HepG2 (cell line): ENCODE data around the gene RPS6KA3. TPM values are rescaled to one million over a fixed set of nuclear protein-coding genes. Genes with fewer than 3 reads are reported as not detected.
A peak's percentile ranks its signal among the peaks of the same experiment; 100 is the strongest.

ENCODE experiments used
- ATF1 ChIP-seq: IDR thresholded peaks from 2 replicates; pipeline ENCODE4 v1.6.1; 2016; ENCODE audit warnings: mild to moderate bottlenecking, control low read depth
- CENPT ChIP-seq: sonication (generic); formaldehyde crosslinking; IDR thresholded peaks from 2 replicates; pipeline ENCODE4 v1.8.0; 2022; ENCODE audit warnings: low read depth, mild to moderate bottlenecking, moderate library complexity, missing genetic modification reagents
- HNF4G ChIP-seq, 2 experiments: sonication (generic) in 1 of 2; formaldehyde crosslinking in 1 of 2; IDR thresholded peaks; 2 replicates each; pipeline versions ENCODE4 v1.4.0 to v1.6.1; 2011 to 2020; ENCODE audit warnings: borderline replicate concordance in 2 of 2, low read depth in 2 of 2, mild to moderate bottlenecking in 2 of 2, low read length in 1 of 2, missing genetic modification reagents in 1 of 2, moderate library complexity in 1 of 2
- HOXA3 ChIP-seq: sonication (generic); formaldehyde crosslinking; IDR thresholded peaks from 2 replicates; pipeline ENCODE4 v1.5.0; 2020; ENCODE audit warnings: missing genetic modification reagents
- KDM4B ChIP-seq: sonication (generic); formaldehyde crosslinking; IDR thresholded peaks from 2 replicates; pipeline ENCODE4 v1.4.0; 2020; ENCODE audit warnings: missing genetic modification reagents
- MBD4 ChIP-seq: IDR thresholded peaks from 2 replicates; pipeline ENCODE4 v1.6.1; 2012; ENCODE audit warnings: low read length, inconsistent platforms, borderline replicate concordance
- MTA1 ChIP-seq: sonication (generic); formaldehyde crosslinking; IDR thresholded peaks from 2 replicates; pipeline ENCODE4 v1.4.0; 2020; ENCODE audit warnings: missing genetic modification reagents, mild to moderate bottlenecking, borderline replicate concordance
- NONO ChIP-seq, 2 experiments: fragments of 450-650 bp in 1 of 2; sonication (generic) in 1 of 2; formaldehyde crosslinking in 1 of 2; IDR thresholded peaks in 1 of 2; conservative IDR thresholded peaks in 1 of 2; 2 replicates each; pipeline versions ENCODE4 v1.6.1 to v1.8.0; 2017 to 2022; ENCODE audit warnings: mild to moderate bottlenecking in 1 of 2, missing genetic modification reagents in 1 of 2, moderate library complexity in 1 of 2
- NR2F6 ChIP-seq, 2 experiments: IDR thresholded peaks; 2 replicates each; pipeline ENCODE4 v1.6.1; 2016; ENCODE audit warnings: antibody characterized with exemption in 1 of 2, mild to moderate bottlenecking in 1 of 2
- ZBTB39 ChIP-seq: sonication (generic); formaldehyde crosslinking; IDR thresholded peaks from 2 replicates; pipeline ENCODE4 v1.5.0; 2020; ENCODE audit warnings: missing genetic modification reagents
- ZNF260 ChIP-seq: sonication (generic); formaldehyde crosslinking; IDR thresholded peaks from 2 replicates; pipeline ENCODE4 v1.4.0; 2020; ENCODE audit warnings: missing genetic modification reagents, low read depth, mild to moderate bottlenecking, borderline replicate concordance
- ZNF281 ChIP-seq: sonication (generic); formaldehyde crosslinking; IDR thresholded peaks from 2 replicates; pipeline ENCODE4 v1.4.0; 2020; ENCODE audit warnings: missing genetic modification reagents, borderline replicate concordance
- ZNF501 ChIP-seq: sonication (generic); formaldehyde crosslinking; IDR thresholded peaks from 2 replicates; pipeline ENCODE4 v1.5.1; 2020; ENCODE audit warnings: mild to moderate bottlenecking, moderate library complexity, missing genetic modification reagents
- ZNF710 ChIP-seq: sonication (generic); formaldehyde crosslinking; IDR thresholded peaks from 2 replicates; pipeline ENCODE4 v1.5.0; 2020; ENCODE audit warnings: mild to moderate bottlenecking, missing genetic modification reagents, borderline replicate concordance
- ZNF816 ChIP-seq: sonication (generic); formaldehyde crosslinking; IDR thresholded peaks from 2 replicates; pipeline ENCODE4 v1.8.0; 2022; ENCODE audit warnings: missing genetic modification reagents, mild to moderate bottlenecking, borderline replicate concordance
- ZSCAN22 ChIP-seq: sonication (generic); formaldehyde crosslinking; IDR thresholded peaks from 2 replicates; pipeline ENCODE4 v1.4.0; 2020; ENCODE audit warnings: mild to moderate bottlenecking, missing genetic modification reagents
- polyA plus RNA-seq, 8 experiments: library from polyadenylated mRNA; depleted of rRNA in 3 of 8; stranded (reverse) in 7 of 8; unstranded in 1 of 8; fragments of >200 nt; fragmentation: Illumina TruSeq in 4 of 8; extraction: Trizol in 4 of 8; gene quantifications; 2 replicates each; pipeline versions ENCODE4 v1.2.1 to v1.2.3, GENCODE V29; 2011 to 2016; ENCODE audit warnings: low read depth in 4 of 8, missing spikeins in 1 of 8, mixed read lengths in 1 of 8; ENCODE audit not compliant: insufficient read depth in 1 of 8
- total RNA-seq, 5 experiments: library from RNA; depleted of rRNA; stranded (reverse); fragments of >200 nt; fragmentation: Illumina TruSeq; extraction: Trizol; gene quantifications; 2 replicates each; pipeline ENCODE4 v1.2.3, GENCODE V29; 2016; ENCODE audit warnings: low read depth in 1 of 5

The RPS6KA3 gene
- total and polyA plus RNA-seq, 2 of the 13 experiments (the other 11 are each of a cell fraction or from before 2014, with no cell fraction given) = 314 to 357 TPM

- TF ChIP-seq ZNF710 (CRISPR knock-in tag) = no peak
- peak; percentile 57; the same call in 1 of the 2 replicates for TF ChIP-seq CENPT (CRISPR knock-in tag)
- no peak for TF ChIP-seq ATF1 (CRISPR knock-in tag)
- TF ChIP-seq ZNF501 (CRISPR knock-in tag) = peak; percentile 43
- no peak for TF ChIP-seq ZNF260
- TF ChIP-seq NR2F6 (IDR thresholded peaks at IDR 0.05) = peak; percentile 21; the same call in 1 of the 2 replicates
- TF ChIP-seq NR2F6 (CRISPR knock-in tag; IDR thresholded peaks at IDR 0.05) = no peak
- TF ChIP-seq ZNF281 = 0 out of 2 replicates have a peak, but pooled peaks have one; percentile 30
- TF ChIP-seq HOXA3 (CRISPR knock-in tag) = peak; percentile 89
- no peak for TF ChIP-seq NONO (IDR thresholded peaks at IDR 0.05)
- 0 out of 2 replicates have a peak, but pooled peaks have one; percentile 46 for TF ChIP-seq NONO (CRISPR knock-in tag; conservative IDR thresholded peaks at IDR 0.05)
- TF ChIP-seq HNF4G (IDR thresholded peaks at IDR 0.05; ENCODE audit: borderline replicate concordance, low read depth, low read length) = peak; percentile 52; the same call in 1 of the 2 replicates
- no peak for TF ChIP-seq HNF4G (CRISPR knock-in tag; IDR thresholded peaks at IDR 0.05; ENCODE audit: borderline replicate concordance, low read depth)
- no peak for TF ChIP-seq MBD4
- TF ChIP-seq ZNF816 (CRISPR knock-in tag) = no peak
- TF ChIP-seq ZSCAN22 (CRISPR knock-in tag) = no peak
- TF ChIP-seq KDM4B (CRISPR knock-in tag) = no peak
- 0 out of 2 replicates have a peak, but pooled peaks have one; percentile 2 for TF ChIP-seq MTA1 (CRISPR knock-in tag)
- no peak for TF ChIP-seq ZBTB39 (CRISPR knock-in tag)
These were observed 150.0 kb downstream of the RPS6KA3 start, which contains the start of gene MAP7D2 (continued) for GRCh38 chrX:20116577-20117240.
